AG04449 (cell line): ENCODE results near the gene RAB26.

Experiments
- CTCF ChIA-PET: fragments of 350-600 bp; formaldehyde crosslinking; extraction: SDS; loops from one replicate; lab custom pipeline; 2021; ENCODE audit warnings: antibody characterized with exemption; lab: Yijun Ruan, JAX
- POLR2A ChIA-PET: fragments of 400-600, 350-600 bp; formaldehyde crosslinking; extraction: SDS; loops from one replicate; lab custom pipeline; 2020; ENCODE audit warnings: antibody characterized with exemption, inconsistent platforms; lab: Yijun Ruan, JAX
- DNase-seq: peaks from one replicate; pipeline ENCODE4 v3.0.0-alpha.2; 2010; ENCODE audit warnings: low read depth, low spot score
- H3K4me3 ChIP-seq: 2 replicates; pipeline ENCODE4 v1.5.1; 2011; ENCODE audit warnings: low read depth, mild to moderate bottlenecking, control low read depth, low read length
- CTCF ChIP-seq: IDR thresholded peaks from one replicate; pipeline ENCODE4 v1.5.1; 2011; ENCODE audit warnings: mild to moderate bottlenecking, moderate library complexity, low read length, control low read depth, inconsistent platforms; ENCODE audit not compliant: insufficient read depth; ENCODE audit errors: missing control alignments

Gene RAB26

DNA sequence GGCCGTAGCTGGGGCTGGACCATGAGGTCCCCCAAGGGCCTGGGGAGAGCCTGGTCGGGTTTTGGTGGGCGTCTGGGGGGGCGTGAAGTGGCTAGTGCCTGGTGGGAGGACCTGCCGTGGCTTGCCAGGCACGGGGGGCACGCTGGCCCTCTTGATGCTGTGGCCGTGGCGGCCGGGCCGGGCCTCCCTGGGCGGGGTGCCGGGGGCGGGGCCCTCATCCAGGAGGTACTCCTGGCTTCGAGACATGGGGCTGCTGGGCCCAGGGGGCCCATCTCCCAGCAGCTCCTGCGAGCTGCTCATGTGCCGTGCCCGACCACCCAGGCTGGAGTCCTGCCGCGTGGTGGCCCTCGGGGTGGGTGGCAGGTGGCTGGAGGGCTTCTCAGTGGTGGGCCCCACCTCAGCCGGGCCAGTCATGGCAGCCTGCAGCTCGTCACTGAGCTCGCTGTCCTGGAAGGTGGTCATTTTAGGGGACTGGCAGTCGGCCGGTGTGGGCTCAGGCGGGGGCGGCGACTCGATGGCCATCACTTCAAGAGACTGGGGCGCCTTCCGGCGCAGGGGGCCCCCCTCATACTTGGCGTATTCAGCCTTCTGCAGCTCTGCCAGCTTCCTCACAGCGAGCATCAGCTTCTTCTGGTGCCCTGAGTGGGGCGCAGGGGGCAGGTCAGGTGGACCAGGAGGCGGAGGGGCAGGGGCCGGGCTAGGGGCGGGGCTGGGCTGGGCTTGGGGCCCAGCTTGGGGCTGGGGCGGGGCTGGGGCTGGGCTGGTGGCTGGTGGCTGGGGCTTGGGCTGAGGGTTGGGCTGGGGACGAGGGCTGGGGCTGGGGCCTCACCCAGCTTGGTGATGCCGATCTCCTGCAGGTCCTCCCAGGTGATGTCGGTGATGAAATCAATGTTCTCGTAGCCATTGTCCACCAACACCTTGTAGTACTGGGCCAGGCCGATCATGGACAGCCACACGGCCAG, 32.8 kb downstream of the RAB26 start:
- POLR2A ChIA-PET = interaction anchor here (1.2 kb wide), 1 partner anchor 26 kb away, joined by 6 read pairs; the partner anchor contains the start of gene TRAF7
- DNase-seq = no peak
- H3K4me3 ChIP-seq = no peak overlapping the region
- no peak for TF ChIP-seq CTCF
- CTCF ChIA-PET = no interaction called here

GRCh38 chr16:2181952-2182351, 33.5 kb downstream of the RAB26 start:
- DNase-seq = no peak
- CTCF ChIA-PET = no interaction called here
- no peak for TF ChIP-seq CTCF
- POLR2A ChIA-PET = no interaction called here
- H3K4me3 ChIP-seq = no peak overlapping the region

DNA sequence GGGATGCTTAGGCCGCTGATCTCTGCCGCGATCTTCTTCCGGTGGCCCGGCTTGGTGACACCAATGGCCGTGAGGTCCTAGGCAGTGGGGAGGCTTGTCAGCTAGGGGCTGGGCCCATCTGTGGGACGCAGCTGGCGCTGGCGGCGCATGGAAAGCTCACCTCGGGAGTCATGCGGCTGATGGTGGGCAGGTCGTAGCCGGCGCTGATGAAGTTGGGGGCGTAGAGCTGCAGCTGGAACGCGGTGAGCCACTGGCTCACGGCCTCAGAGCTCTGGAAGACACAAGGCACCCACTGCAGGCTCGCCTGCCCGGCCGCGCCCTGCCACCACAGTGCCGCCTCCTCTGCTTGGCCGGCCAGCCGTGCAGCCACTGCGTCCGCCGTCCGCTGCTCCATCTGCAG, 35.2 kb downstream of the RAB26 start:
- no peak overlapping the region for H3K4me3 ChIP-seq
- no peak for DNase-seq
- ChIA-PET POLR2A (interaction anchor here (0.9 kb wide), 1 partner anchor 29 kb away, joined by 3 read pairs; no protein-coding TSS in a partner anchor), CTCF (no interaction called here)
- no peak for TF ChIP-seq CTCF

GRCh38 chr16:2184346-2184745, 35.9 kb downstream of the RAB26 start:
- POLR2A ChIA-PET = no interaction called here

DNA sequence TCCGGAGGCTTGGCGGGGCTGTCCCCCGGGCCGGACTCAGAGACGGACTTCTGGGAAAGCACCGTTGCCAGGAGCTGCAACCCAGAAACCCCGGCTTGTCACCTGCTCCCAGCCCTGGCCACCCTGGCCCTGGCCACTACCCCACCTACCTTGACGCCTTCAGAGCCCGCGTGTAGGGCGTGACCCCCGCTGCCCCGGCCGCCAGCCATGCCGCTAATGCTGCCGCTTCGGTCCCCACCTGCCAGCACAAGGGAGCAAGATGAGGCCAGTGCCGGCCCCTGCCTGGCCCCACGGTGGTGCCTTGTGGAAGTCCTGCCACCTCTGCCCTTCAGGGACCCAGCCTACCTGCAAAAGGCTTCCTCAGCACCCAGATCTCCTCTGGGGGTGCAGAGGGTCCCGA, 36.5 kb downstream of the RAB26 start:
- no peak for DNase-seq
- ChIA-PET CTCF (interaction anchor here (1.4 kb wide), 1 partner anchor 10 kb away, joined by 3 read pairs; no protein-coding TSS in a partner anchor), POLR2A (interaction anchor here (1.2 kb wide), 1 partner anchor 30 kb away, joined by 3 read pairs; the partner anchor contains the start of gene TRAF7)
- no peak overlapping the region for H3K4me3 ChIP-seq
- no peak for TF ChIP-seq CTCF

More at GRCh38 chr16:2184346-2184745, 35.9 kb downstream of the RAB26 start:
- no peak overlapping the region for H3K4me3 ChIP-seq
- no peak for TF ChIP-seq CTCF
- DNase-seq = no peak
- CTCF ChIA-PET = interaction anchor here (1.4 kb wide), 1 partner anchor 10 kb away, joined by 3 read pairs; no protein-coding TSS in a partner anchor

DNA sequence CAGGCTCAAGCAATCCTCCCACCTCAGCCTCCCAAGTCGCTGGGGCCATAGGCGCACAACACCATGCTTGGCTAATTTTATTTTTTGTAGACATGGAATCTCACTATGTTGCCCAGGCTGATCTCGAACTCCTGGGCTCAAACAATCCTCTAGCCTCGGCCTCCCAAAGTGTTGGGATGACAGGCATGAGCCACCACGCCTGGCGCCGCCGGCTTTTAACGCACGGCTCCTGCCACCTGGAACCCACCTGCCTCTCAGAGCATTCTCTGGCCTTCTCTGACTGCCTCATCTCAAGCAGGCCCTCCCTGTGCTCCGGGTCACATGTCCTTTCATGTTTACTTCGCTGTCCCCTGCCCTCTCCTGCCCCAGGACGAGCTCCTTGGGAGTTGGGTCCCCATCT, 37.6 kb downstream of the RAB26 start:
- CTCF ChIA-PET = no interaction called here
- POLR2A ChIA-PET = interaction anchor here (1.2 kb wide), 1 partner anchor 31 kb away, joined by 3 read pairs; the partner anchor contains the start of gene TRAF7
- TF ChIP-seq CTCF = no peak
- no peak overlapping the region for H3K4me3 ChIP-seq
- DNase-seq = no peak
